HT-29 (cell line): Measurements from ENCODE around the gene CD300A. TPM values are rescaled to one million over a fixed set of nuclear protein-coding genes. Genes with fewer than 3 reads are reported as not detected.
A peak's percentile ranks its signal among the peaks of the same experiment; 100 is the strongest.
"Not testable (repeated sequence)": the region's sequence is repeated elsewhere in the genome, so short reads cannot be mapped to it uniquely, and the experiment has no call there.

Experiments used
- DNase-seq: peaks from one replicate; pipeline ENCODE4 v3.0.0-alpha.2; 2015; ENCODE audit warnings: low spot score
- total RNA-seq: library from RNA; depleted of rRNA; stranded (reverse); fragments of >200 nt; shearing (Covaris generic); gene quantifications from 2 replicates; pipeline ENCODE4 v1.2.3, GENCODE V29; 2014

Gene CD300A
- total RNA-seq, 1 experiment from 2014 or later = not detected

GRCh38 chr17:74518413-74518981 is 52.1 kb downstream of the CD300A start:
- DNase-seq = not testable (repeated sequence)

GRCh38 chr17:74520016-74520434 is 53.6 kb downstream of the CD300A start:
- DNase-seq = no peak

- DNase-seq = peak; percentile 16
Measured at GRCh38 chr17:74520790-74521480, 54.5 kb downstream of the CD300A start.

DNA sequence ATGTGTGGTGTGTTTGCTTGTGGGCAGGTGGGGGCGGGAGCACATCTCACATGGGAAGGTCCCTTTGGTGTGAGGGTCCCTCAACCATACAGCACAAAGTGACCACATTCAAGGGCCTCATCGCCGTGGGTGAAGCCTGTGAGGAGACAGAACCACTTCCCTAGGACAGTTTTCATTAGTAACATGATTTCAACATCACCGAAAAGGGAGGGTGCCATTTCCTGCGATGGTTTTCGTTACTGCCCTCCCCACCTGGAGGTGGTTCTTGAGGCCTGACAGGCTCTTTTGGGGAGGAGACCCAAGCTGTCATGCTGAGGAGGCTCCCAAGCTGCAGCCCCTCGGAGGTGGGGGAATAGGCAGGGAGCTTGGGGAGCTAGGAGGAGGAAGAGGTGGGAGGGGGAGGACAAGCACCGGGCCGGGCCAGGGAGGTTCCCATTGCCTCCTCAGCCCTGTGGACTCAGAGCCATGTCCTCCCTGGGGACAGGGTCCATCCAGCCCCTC is 55.3 kb downstream of the CD300A start:
- no peak for DNase-seq

DNA sequence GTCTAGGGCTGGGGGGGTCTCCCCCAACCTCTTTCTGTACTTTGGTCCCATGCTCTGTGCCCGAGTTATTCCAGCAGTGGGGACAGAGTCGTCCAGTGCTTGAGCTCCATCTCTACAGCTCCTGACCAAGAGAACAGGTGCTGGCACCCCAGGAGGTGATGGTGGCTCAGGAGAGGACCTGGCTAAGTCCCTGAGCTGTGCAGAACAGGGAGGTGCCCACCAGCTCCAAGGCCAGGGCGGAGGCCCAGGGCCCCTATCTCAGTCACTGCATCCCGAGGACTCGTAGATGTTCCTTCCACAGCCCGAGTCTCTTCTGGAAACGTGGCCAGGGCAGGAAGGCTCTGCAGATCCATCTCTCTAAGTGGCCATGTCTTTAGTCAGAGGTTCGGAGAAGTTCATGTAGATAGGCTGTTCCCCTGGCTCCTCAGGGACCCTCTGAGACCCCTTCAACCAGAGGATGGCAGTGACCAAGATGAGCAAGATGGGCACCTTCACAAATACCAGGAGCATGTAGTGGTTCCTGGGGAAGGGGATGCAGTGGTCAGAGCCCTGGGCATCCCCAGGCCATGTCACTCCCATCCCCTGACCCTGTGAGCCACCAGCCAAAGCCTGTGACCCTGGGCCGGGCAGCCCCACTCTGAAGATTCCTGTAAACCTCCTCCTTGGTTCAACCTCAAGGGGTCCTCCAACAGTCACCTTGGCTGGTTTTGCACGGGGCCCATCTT is 56.1 kb downstream of the CD300A start:
- no peak for DNase-seq

DNA sequence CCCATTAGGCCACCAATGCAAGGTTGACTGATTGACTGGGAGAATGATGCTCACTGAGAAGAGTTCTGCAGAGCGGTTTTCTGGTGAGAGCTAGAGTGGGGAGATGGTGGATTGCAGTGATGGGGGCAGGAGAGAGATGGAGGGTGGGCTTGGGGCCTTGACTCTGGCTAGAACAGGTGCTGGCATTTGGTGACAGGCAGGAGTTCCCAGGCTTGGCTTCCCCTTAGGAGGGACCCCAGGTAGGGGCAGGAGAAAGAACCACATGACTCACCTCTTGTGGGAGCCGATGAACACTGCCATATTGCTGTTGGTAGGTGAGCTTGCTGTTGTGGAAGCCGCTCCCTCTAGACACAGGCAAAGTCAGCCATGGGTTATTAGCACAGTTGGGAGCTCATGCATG is 56.9 kb downstream of the CD300A start:
- DNase-seq = no peak

- no peak for DNase-seq
Measured at GRCh38 chr17:74524653-74525464, 58.4 kb downstream of the CD300A start.

DNA sequence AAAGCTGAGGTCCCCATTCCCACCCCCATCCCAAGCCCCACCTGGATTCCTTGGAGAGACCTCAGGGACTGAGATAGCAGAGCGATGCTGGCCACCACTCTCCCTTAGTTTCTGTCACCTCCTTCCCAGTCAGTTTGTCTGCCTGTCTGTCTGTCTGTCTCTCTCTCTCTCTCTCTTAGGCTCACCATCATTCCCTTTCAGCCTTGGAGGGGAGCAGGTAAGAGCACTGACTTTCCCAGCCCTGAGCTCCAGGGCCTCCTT is 59.0 kb downstream of the CD300A start:
- no peak for DNase-seq

- no peak for DNase-seq
Measured at GRCh38 chr17:74525781-74526288, 59.4 kb downstream of the CD300A start.

- no peak for DNase-seq
Measured at GRCh38 chr17:74526681-74527080, 60.2 kb downstream of the CD300A start.

GRCh38 chr17:74527081-74527480 is 60.6 kb downstream of the CD300A start:
- no peak for DNase-seq

DNA sequence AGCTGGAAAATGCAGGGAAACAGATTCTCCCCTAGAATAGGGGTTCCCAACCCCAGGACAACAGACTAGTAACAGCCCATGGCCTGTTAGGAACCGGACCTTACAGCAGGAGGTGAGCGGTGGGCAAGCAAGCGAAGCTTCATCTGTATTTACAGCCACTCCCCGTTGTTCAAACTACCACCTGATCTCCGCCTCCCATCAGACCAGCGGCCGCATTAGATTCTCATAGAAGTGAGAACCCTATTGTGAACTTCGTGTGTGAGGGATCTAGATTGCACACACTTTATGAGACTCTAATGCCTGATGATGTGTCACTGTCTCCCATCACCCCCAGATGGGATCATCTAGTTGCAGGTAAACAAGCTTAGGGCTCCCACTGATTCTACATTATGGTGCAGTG is 61.3 kb downstream of the CD300A start:
- DNase-seq = no peak

GRCh38 chr17:74528491-74529199 is 62.2 kb downstream of the CD300A start:
- DNase-seq = no peak

DNA sequence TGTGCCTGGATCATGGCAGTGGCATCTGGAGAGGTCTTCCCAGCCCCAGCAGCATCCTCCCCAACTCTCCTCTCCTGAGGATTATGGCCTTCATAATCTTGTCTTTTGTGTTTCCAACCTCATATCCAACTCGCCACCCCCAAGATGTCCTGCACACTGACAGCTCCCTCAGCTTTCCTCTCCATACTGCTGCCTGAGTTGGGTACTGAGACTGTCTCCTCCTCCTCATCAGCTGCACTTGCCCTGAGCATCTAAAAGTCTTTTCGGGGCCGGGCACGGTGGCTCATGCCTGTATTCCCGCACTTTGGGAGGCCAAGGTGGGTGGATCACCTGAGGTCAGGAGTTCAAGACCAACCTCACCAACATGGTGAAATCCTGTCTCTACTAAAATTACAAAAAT is 62.8 kb downstream of the CD300A start:
- no peak for DNase-seq

- DNase-seq = no peak
Measured at GRCh38 chr17:74530831-74531150, 64.4 kb downstream of the CD300A start.

DNA sequence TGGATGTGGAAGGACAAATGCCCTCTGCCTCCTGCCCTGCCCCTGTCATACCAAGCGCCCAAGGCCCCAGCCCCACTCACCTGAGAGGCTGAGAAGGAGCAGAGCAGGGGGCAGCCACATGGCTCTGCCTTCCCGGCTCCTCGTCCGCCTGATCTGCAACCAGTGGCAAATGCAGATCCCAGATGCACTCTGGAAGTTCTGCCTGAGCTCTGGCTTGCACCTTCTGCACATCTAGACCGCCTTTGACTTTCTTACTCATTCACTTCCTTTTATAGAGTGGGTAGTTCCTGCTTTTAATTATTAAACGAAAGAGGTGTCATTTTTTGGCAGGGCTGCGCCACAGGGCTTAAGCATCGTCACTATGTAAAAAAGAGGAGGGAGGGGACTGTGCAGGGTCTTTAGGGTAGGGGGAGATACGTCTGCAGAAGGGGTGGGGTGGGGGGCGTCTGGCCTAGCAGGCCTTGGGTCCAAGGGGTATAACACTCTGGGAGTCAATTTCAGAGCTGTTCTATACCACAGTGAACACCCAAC is 64.9 kb downstream of the CD300A start, which contains the start of gene CD300LB:
TSS of gene CD300LB (minus strand) at position 245 of the 531 bp plus-strand sequence. CDS start at position 120, 125 bp downstream.
- no peak for DNase-seq

DNA sequence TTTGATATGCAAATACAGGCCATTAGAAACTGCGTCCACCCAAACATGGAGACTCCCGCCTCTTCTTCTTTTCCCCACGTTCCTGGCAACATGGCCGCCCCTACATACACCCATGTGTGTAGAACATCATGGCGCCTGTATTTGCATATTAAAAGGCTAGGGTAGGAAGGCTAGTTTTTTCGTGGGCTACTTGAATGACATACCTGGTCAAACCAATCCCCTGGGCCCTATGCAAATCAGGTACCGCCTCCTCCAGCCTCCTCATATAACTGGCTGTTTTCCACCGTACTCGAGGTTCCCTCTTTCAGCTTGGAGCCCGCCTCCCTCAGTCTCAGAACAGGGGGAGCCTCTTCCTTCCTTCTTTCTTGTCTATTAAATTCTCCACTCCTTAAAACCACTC is 65.7 kb downstream of the CD300A start:
- no peak for DNase-seq
